GM12873 (cell line): Measurements from ENCODE around the gene TRAM1L1.

Experiments
- CTCF ChIP-seq: IDR thresholded peaks from 2 replicates; pipeline ENCODE4 v1.5.1; 2012; ENCODE audit warnings: low read depth, mild to moderate bottlenecking, moderate library complexity, low read length, control low read depth; ENCODE audit not compliant: insufficient read depth; ENCODE audit errors: missing control alignments

TRAM1L1 gene

DNA sequence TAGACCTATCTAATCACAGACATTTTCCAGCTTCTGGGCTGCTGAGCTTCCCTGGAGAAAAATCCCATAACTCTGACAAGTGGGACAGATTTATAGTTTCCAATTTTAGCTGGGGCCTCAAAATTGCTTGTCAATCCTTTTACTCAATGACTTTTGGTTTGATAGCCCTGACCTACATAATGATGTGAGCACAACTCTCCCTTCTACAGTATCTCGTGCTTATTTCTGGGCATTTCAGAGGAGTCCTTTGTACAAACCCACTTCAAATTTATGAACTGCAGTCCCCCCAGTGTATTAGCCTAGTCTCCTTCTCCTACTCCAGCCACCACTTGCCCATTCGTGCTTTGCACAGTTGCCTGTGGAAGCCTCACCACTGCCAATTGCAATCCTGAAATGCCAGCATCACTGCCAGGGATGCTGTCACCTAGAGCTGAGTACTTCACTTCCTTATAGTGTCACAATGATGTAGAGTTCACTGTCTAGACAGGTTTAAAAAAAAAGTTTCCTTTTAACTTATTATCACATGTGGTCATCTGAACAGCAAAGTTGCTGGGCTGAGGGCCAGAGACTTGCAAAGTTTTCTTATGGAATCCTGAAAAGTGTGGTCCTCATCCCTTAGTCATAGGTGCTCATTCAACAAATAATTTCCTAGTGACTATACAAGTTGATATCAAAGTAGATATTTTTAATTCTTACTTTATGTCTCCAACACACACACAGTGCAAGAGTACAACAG is 21.2 kb downstream of the TRAM1L1 start:
- no peak for TF ChIP-seq CTCF

- no peak for TF ChIP-seq CTCF
Observed at GRCh38 chr4:117042962-117043361, 42.4 kb downstream of the TRAM1L1 start.
